HepG2 (cell line): ENCODE data around the gene TBC1D2B. TPM values are rescaled to one million over a fixed set of nuclear protein-coding genes. Genes with fewer than 3 reads are reported as not detected.

ENCODE experiments used
- ATAC-seq: fragments of 200-7000 bp; cut with Tn5 transposase; 3 replicates; pipeline ENCODE4 v1.9.1; 2020; ENCODE audit warnings: mild to moderate bottlenecking, moderate library complexity
- BruUV-seq: library from RNA; stranded (reverse); fragments of 400-500 nt; replicated peaks from 2 replicates; lab custom pipeline; 2021; lab: Mats Ljungman, UMichigan
- CTCF ChIA-PET: fragments of 300-600 bp; formaldehyde crosslinking; extraction: SDS; loops from one replicate; lab custom pipeline; 2021; ENCODE audit warnings: low total read pairs, inconsistent platforms, low intra/inter-chr PET ratio; lab: Yijun Ruan, JAX
- POLR2A ChIA-PET: fragments of 350-600 bp; sonication (Branson Sonifier 250); formaldehyde crosslinking; loops from one replicate; lab custom pipeline; 2020; ENCODE audit warnings: antibody characterized with exemption, inconsistent platforms; lab: Yijun Ruan, JAX
- DNase-seq: peaks from one replicate; pipeline ENCODE4 v3.0.0-alpha.2; 2015; ENCODE audit warnings: low spot score
- FAIRE-seq: peaks from 3 replicates; lab custom pipeline; 2011; peaks lifted over from hg19 to GRCh38; lab: Jason Lieb, UNC
- H2AFZ ChIP-seq: one replicate; pipeline ENCODE4 v1.6.1; 2011; ENCODE audit warnings: low read length, inconsistent platforms
- H3K27ac ChIP-seq: fragments of 300-600 bp; 3 replicates; pipeline ENCODE4 v1.8.0; 2011; ENCODE audit warnings: mixed run types, mild to moderate bottlenecking, mixed read lengths, low read length, inconsistent platforms; ENCODE audit not compliant: insufficient read depth; ENCODE audit errors: extremely low read length
- H3K27me3 ChIP-seq, 2 experiments: fragments of 200-600 bp in 1 of 2; 2 replicates in 1 of 2; 3 replicates in 1 of 2; pipeline versions ENCODE4 v1.6.0 to v1.8.0; 2011; ENCODE audit warnings: low read length in 2 of 2, mild to moderate bottlenecking in 2 of 2, moderate library complexity in 2 of 2, inconsistent platforms in 1 of 2; ENCODE audit not compliant: insufficient read depth in 2 of 2, control insufficient read depth in 1 of 2
- H3K36me3 ChIP-seq, 2 experiments: fragments of 200-600 bp in 1 of 2; replicated peaks in 1 of 2; 2 replicates in 1 of 2; 3 replicates in 1 of 2; pipeline versions ENCODE4 v1.5.1 to v1.8.0; 2011; ENCODE audit warnings: low read length in 2 of 2, inconsistent platforms in 1 of 2; ENCODE audit not compliant: insufficient read depth in 2 of 2, control insufficient read depth in 1 of 2
- H3K4me1 ChIP-seq: 2 replicates; pipeline ENCODE4 v1.5.1; 2012; ENCODE audit warnings: low read length, inconsistent platforms; ENCODE audit not compliant: insufficient read depth
- H3K4me2 ChIP-seq: 2 replicates; pipeline ENCODE4 v1.6.0; 2011; ENCODE audit warnings: low read depth, low read length, inconsistent platforms
- H3K4me3 ChIP-seq, 3 experiments: fragments of 200-600 bp in 1 of 3; sonication (generic), shearing (Covaris generic) in 1 of 3; replicated peaks in 1 of 3; 2 replicates each; pipeline ENCODE4 v1.5.1; 2011 to 2016; ENCODE audit warnings: low read length in 3 of 3, inconsistent platforms in 2 of 3, low read depth in 2 of 3, mild to moderate bottlenecking in 2 of 3, control low read depth in 1 of 3, mixed read lengths in 1 of 3; ENCODE audit not compliant: insufficient read depth in 1 of 3
- H3K79me2 ChIP-seq: one replicate; pipeline ENCODE4 v1.6.1; 2011; ENCODE audit warnings: low read length, inconsistent platforms; ENCODE audit not compliant: insufficient read depth
- H3K9ac ChIP-seq: 2 replicates; pipeline ENCODE4 v1.6.0; 2011; ENCODE audit warnings: mild to moderate bottlenecking, low read depth, low read length, inconsistent platforms; ENCODE audit not compliant: insufficient read depth
- H3K9me3 ChIP-seq: 2 replicates; pipeline ENCODE4 v1.5.1; 2012; ENCODE audit warnings: mild to moderate bottlenecking, low read length
- H4K20me1 ChIP-seq: 2 replicates; pipeline ENCODE4 v1.6.0; 2011; ENCODE audit warnings: inconsistent platforms, mild to moderate bottlenecking, low read length, moderate library complexity; ENCODE audit not compliant: insufficient read depth
- CBX1 ChIP-seq: IDR thresholded peaks from one replicate; pipeline ENCODE4 v1.6.1; 2016; ENCODE audit warnings: antibody characterized with exemption, low read depth
- CBX2 ChIP-seq, 2 experiments: fragments of 200-600 bp in 1 of 2; sonication (generic); formaldehyde crosslinking in 1 of 2; IDR thresholded peaks; 2 replicates each; pipeline versions ENCODE4 v1.7.0 to v1.8.1; 2018 to 2022; ENCODE audit warnings: low read depth in 2 of 2, low read length in 1 of 2, mild to moderate bottlenecking in 1 of 2, missing genetic modification reagents in 1 of 2
- FOXA3 ChIP-seq: IDR thresholded peaks from 2 replicates; pipeline ENCODE4 v1.6.1; 2016; ENCODE audit warnings: missing genetic modification reagents, missing compliant biosample characterization
- HMGA1 ChIP-seq: sonication (generic); formaldehyde crosslinking; conservative IDR thresholded peaks from 2 replicates; pipeline ENCODE4 v1.4.0; 2020; ENCODE audit warnings: missing genetic modification reagents
- HNRNPLL ChIP-seq: fragments of 200-400 bp; formaldehyde crosslinking; IDR thresholded peaks from 2 replicates; pipeline ENCODE4 v1.6.1; 2017; ENCODE audit warnings: mild to moderate bottlenecking, low read depth, low read length; ENCODE audit not compliant: poor library complexity, severe bottlenecking
- NFKBIZ ChIP-seq: IDR thresholded peaks from 2 replicates; pipeline ENCODE4 v1.6.1; 2018; ENCODE audit warnings: missing genetic modification reagents, missing compliant biosample characterization
- PREB ChIP-seq: sonication (generic); formaldehyde crosslinking; IDR thresholded peaks from 2 replicates; pipeline ENCODE4 v1.4.0; 2020; ENCODE audit warnings: missing genetic modification reagents
- RFXAP ChIP-seq: sonication (generic); formaldehyde crosslinking; IDR thresholded peaks from 2 replicates; pipeline ENCODE4 v1.4.0; 2020; ENCODE audit warnings: missing genetic modification reagents, borderline replicate concordance
- SKI ChIP-seq: fragments of 450-650 bp; IDR thresholded peaks from one replicate; pipeline ENCODE4 v1.6.1; 2018; ENCODE audit warnings: mild to moderate bottlenecking; ENCODE audit not compliant: partially characterized antibody
- ZHX2 ChIP-seq, 2 experiments: sonication (generic) in 1 of 2; formaldehyde crosslinking in 1 of 2; IDR thresholded peaks; 2 replicates each; pipeline versions ENCODE4 v1.6.1 to v1.9.0; 2014 to 2022; ENCODE audit warnings: antibody characterized with exemption in 1 of 2, borderline replicate concordance in 1 of 2, inconsistent platforms in 1 of 2, low read depth in 1 of 2, missing genetic modification reagents in 1 of 2
- ZNF296 ChIP-seq: sonication (generic); formaldehyde crosslinking; conservative IDR thresholded peaks from 2 replicates; pipeline ENCODE4 v1.5.0; 2020; ENCODE audit warnings: mild to moderate bottlenecking, missing genetic modification reagents
- ZNF382 ChIP-seq: sonication (generic); formaldehyde crosslinking; IDR thresholded peaks from 2 replicates; pipeline ENCODE4 v1.5.0; 2020; ENCODE audit warnings: missing genetic modification reagents, mild to moderate bottlenecking, borderline replicate concordance
- ZNF781 ChIP-seq: sonication (generic); formaldehyde crosslinking; IDR thresholded peaks from 2 replicates; pipeline ENCODE4 v1.5.1; 2020; ENCODE audit warnings: borderline replicate concordance, mild to moderate bottlenecking, missing genetic modification reagents; ENCODE audit errors: not compliant biosample characterization
- ZSCAN31 ChIP-seq: sonication (generic); formaldehyde crosslinking; IDR thresholded peaks from 2 replicates; pipeline ENCODE4 v1.5.0; 2020; ENCODE audit warnings: low read depth, mild to moderate bottlenecking, missing genetic modification reagents
- WGBS: methylation state at CpG from one replicate; pipeline ENCODE4 v1.1.6; 2017; ENCODE audit warnings: low lambda C conversion rate; 5-methylcytosine and 5-hydroxymethylcytosine counted together
- in situ Hi-C: cut with HindIII; loops from 2 replicates; pipeline ENCODE4 v1.10.0; 2017; ENCODE audit warnings: low pct_unique_long_range_greater_than_20kb; ENCODE audit not compliant: extremely low pct_ligation_motif_present
- intact Hi-C: fragments of 100-400 bp; cut with micrococcal nuclease; formaldehyde crosslinking; loops from one replicate; pipeline ENCODE4 v1.10.0; 2022; ENCODE audit not compliant: unreplicated experiment
- polyA plus RNA-seq, 8 experiments: library from polyadenylated mRNA; depleted of rRNA in 3 of 8; stranded (reverse) in 7 of 8; unstranded in 1 of 8; fragments of >200 nt; fragmentation: Illumina TruSeq in 4 of 8; extraction: Trizol in 4 of 8; gene quantifications; 2 replicates each; pipeline versions ENCODE4 v1.2.1 to v1.2.3, GENCODE V29; 2011 to 2016; ENCODE audit warnings: low read depth in 4 of 8, missing spikeins in 1 of 8, mixed read lengths in 1 of 8; ENCODE audit not compliant: insufficient read depth in 1 of 8
- total RNA-seq, 5 experiments: library from RNA; depleted of rRNA; stranded (reverse); fragments of >200 nt; fragmentation: Illumina TruSeq; extraction: Trizol; gene quantifications; 2 replicates each; pipeline ENCODE4 v1.2.3, GENCODE V29; 2016; ENCODE audit warnings: low read depth in 1 of 5

Gene TBC1D2B
- total and polyA plus RNA-seq, 2 of the 13 experiments (the other 11 are each of a cell fraction or from before 2014, with no cell fraction given) = 10.1 to 14.4 TPM

- no peak for TF ChIP-seq ZNF296 (CRISPR knock-in tag)
- 0 out of 2 replicates have a peak, but pooled peaks have one; percentile 3 for TF ChIP-seq FOXA3 (CRISPR knock-in tag)
- no peak for TF ChIP-seq HNRNPLL
Observed at GRCh38 chr15:78070049-78070700, 7.3 kb downstream of the TBC1D2B start (continued).

GRCh38 chr15:78069462-78070029 is 8.0 kb downstream of the TBC1D2B start:
- Histone ChIP-seq H2AFZ (no peak overlapping the region), H3K27me3 (no peaks in the 10 kb centered on the region), H3K9me3 (no peaks in the 10 kb centered on the region), H4K20me1 (no peaks in the 10 kb centered on the region), H3K79me2 (peaks cover 47% of the 10 kb centered on the region), H3K4me3 (no peak overlapping the region), H3K36me3 (no peaks in the 10 kb centered on the region), H3K27ac (no peak overlapping the region), H3K4me2 (no peak overlapping the region), H3K4me1 (peaks cover 99% of the 10 kb centered on the region), H3K9ac (no peak overlapping the region)
- CTCF ChIA-PET = no interaction called here
- POLR2A ChIA-PET = no interaction called here
- no peak for FAIRE-seq
- no TSS peak for BruUV-seq
- in situ Hi-C loops (no loop called here), intact Hi-C loops (no loop called here)
- ATAC-seq = no peak
- DNase-seq = no peak
- WGBS = 92% methylated on average over 5 of the region's 5 CpGs
- TF ChIP-seq CBX1 = no peak
- TF ChIP-seq ZSCAN31 (CRISPR knock-in tag) = no peak
- no peak for TF ChIP-seq ZHX2 (IDR thresholded peaks at IDR 0.05; ENCODE audit: low read depth)
- TF ChIP-seq ZHX2 (CRISPR knock-in tag; IDR thresholded peaks at IDR 0.05; ENCODE audit: borderline replicate concordance) = no peak
- no peak for TF ChIP-seq NFKBIZ (CRISPR knock-in tag)
- no peak for TF ChIP-seq ZNF382
- TF ChIP-seq CBX2 (IDR thresholded peaks at IDR 0.05; ENCODE audit: low read depth, low read length) = no peak
- TF ChIP-seq CBX2 (CRISPR knock-in tag; IDR thresholded peaks at IDR 0.05; ENCODE audit: low read depth) = no peak
- no peak for TF ChIP-seq PREB (CRISPR knock-in tag)
- TF ChIP-seq SKI = no peak
- no peak for TF ChIP-seq HMGA1
- TF ChIP-seq RFXAP = no peak
- no peak for TF ChIP-seq HNRNPLL
- no peak for TF ChIP-seq ZNF781 (CRISPR knock-in tag)
